T-helper 17 cell (primary cell): ENCODE results near the gene C10orf62. TPM values are rescaled to one million over a fixed set of nuclear protein-coding genes. Genes with fewer than 3 reads are reported as not detected.
A peak's percentile ranks its signal among the peaks of the same experiment; 100 is the strongest.
"Not testable (repeated sequence)": the region's sequence is repeated elsewhere in the genome, so short reads cannot be mapped to it uniquely, and the experiment has no call there.

ENCODE experiments used
- ATAC-seq: fragments of 150-1000 bp; cut with Tn5 transposase; 2 replicates; pipeline ENCODE4 v1.10.0; 2021; ENCODE audit warnings: mild to moderate bottlenecking, moderate library complexity
- DNase-seq, 3 donors: peaks; one replicate each; pipeline versions ENCODE4 v3.0.0 to v3.0.0-alpha.2; 2020 to 2021
- H3K9me3 ChIP-seq: one replicate; pipeline ENCODE4 v1.7.0; 2013; ENCODE audit warnings: low read length, mild to moderate bottlenecking; ENCODE audit not compliant: control insufficient read depth, poor library complexity, severe bottlenecking
- H3K27ac Mint-ChIP-seq: one replicate; pipeline ENCODE4 v1.8.0; 2022; ENCODE audit warnings: mild to moderate bottlenecking, moderate library complexity, mixed read lengths
- H3K27me3 Mint-ChIP-seq: one replicate; pipeline ENCODE4 v1.8.0; 2022; ENCODE audit warnings: mixed read lengths
- H3K36me3 Mint-ChIP-seq: one replicate; pipeline ENCODE4 v1.8.0; 2022; ENCODE audit warnings: low read depth, mixed read lengths
- H3K4me1 Mint-ChIP-seq: one replicate; pipeline ENCODE4 v1.8.0; 2022; ENCODE audit warnings: mild to moderate bottlenecking, mixed read lengths
- H3K4me3 Mint-ChIP-seq: one replicate; pipeline ENCODE4 v1.8.0; 2022; ENCODE audit warnings: mild to moderate bottlenecking, moderate library complexity, mixed read lengths
- total RNA-seq, 4 donors: library from RNA in 2 of 4; stranded (reverse) in 2 of 4; gene quantifications; one replicate each; pipeline ENCODE4 v1.2.3 and lab custom pipeline; 2022 to 2026

The C10orf62 gene
- total RNA-seq, 2 donors from 2014 or later = not detected

DNA sequence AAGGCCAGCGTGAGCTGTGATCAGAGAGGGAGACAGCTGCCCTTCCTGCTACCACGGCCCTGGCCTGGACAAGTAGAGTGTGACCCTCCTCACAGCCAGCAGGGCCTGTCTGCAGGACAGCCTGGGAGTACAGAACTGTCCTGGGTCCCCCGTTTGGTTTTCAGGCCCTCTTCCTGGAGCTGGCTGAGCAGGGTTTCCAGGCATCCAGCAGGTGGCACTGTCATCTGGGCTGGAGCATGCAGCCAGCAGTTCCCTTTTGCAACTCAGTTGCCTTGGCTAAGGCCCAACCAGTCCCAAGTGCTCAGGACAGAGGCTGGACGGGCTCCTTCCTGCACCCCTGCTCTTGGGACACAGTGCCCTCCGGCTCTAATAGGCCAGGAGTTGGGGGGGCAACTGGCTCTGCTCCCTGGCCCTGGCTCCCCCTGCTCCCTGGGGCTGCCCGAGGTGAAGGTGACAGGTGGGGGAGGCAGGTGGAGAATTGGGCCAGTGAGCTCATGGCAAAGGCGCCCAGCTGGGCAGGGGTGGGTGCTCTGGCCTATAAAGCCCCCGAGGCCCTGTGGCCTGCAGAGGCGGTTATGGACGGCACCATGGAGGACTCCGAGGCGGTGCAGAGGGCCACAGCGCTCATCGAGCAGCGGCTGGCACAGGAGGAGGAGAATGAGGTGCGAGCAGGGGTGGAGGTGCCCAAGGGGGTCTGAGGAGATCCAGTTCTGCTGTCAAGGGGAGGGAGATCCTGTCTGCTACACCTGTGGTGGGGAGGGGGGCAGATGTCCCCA, 17.1 kb upstream of the C10orf62 start, which contains the start of gene ANKRD2:
ANKRD2 (plus strand) TSS at position 566 of the 776 bp plus-strand sequence; CDS start at position 576, 10 bp downstream.
- Mint-ChIP-seq H3K27ac (no peak within 1 kb of the TSS), H3K27me3 (no peaks in the 10 kb centered on the region), H3K4me1 (no peaks in the 10 kb centered on the region), H3K36me3 (no peaks in the 10 kb centered on the region), H3K4me3 (no peak within 1 kb of the TSS)
- H3K9me3 ChIP-seq = no peaks in the 10 kb centered on the region
- DNase-seq (peak in 1 of 3 donors; percentile 34), ATAC-seq (peak; percentile 72)

DNA sequence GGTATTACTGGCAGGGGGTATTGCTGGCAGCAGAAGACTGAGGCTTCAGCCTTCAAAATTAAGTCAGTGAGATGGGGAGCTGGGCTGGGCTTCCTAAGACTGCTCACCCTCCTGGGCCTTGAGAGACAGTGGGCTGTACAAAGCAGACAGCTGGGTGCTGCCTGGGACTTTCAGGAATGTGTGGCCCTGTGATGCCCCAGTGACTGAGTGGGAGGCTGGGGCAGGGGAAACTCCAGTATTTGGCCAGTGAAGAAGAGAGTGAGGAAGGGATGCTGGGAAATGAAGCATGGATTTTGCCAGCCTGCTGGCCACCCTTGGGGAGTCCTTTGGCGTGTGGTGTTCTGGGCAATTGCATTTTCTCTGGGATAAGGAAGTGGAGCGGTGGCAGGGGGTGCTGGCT, 16.5 kb upstream of the C10orf62 start:
- no peaks in the 10 kb centered on the region for H3K4me1 Mint-ChIP-seq

DNA sequence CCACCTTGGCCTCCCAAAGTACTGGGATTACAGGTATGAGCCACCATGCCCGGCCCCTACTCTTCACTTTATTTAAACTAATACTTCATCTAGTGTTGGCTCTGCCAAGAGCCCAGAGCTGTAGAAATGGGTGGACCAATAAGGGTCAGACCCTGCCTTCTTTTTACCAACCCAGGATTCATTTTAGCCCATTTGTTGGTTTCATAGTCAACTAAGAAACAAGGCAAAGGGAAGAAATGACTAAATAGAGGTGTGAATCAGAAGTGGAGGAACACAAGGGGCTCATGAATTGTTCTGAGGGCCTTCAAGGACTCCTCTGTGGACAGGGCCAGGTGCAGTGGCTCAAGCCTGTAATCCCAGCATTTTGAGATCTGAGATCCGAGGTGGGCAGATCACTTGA, 15.8 kb upstream of the C10orf62 start:
- Mint-ChIP-seq H3K27me3 (no peaks in the 10 kb centered on the region), H3K4me3 (no peak overlapping the region), H3K27ac (no peak overlapping the region), H3K4me1 (no peaks in the 10 kb centered on the region), H3K36me3 (no peaks in the 10 kb centered on the region)
- ATAC-seq (no peak), DNase-seq (no peak)
- H3K9me3 ChIP-seq = no peaks in the 10 kb centered on the region

More for the DNA sequence above, 16.5 kb upstream of the C10orf62 start:
- DNase-seq (no peak), ATAC-seq (no peak)
- no peaks in the 10 kb centered on the region for H3K27me3 Mint-ChIP-seq
- H3K27ac Mint-ChIP-seq = no peak overlapping the region
- no peak overlapping the region for H3K4me3 Mint-ChIP-seq
- no peaks in the 10 kb centered on the region for H3K36me3 Mint-ChIP-seq
- H3K9me3 ChIP-seq = no peaks in the 10 kb centered on the region

DNA sequence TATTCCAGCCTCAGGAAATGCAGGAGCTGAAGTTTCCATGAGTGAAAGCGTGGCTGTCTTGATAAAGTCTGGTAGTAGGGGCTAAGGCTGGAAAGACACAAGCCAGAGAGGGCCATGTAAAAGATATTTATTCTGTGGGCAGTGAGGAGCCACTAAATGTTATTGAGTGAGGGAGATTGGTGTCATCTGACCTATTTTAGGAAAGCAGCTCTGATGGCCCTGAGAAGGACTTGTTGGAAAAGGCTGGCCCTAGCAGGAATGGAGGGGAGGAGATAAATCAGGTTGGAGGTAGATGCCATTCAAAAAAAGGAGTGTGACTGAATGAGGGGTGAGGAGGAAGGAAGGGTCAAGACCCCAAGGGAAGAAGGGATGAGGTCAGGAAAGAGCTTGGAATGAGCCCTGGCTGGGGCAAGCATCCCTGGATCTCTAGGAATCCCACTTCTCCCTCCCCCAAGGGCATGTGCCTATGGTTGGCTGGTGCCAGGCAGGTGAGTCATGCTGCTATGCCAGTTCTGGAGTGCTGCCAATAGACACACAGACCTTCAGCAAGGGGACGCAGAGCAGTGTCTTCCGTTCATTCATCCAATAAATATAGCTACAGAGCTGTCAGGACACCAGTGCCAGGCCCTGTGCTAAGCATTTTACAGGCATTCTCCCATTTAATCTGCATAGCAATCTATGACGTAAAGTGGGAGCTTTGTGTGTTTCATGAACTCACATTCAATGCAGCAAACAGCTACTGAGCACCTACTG, 15.0 kb upstream of the C10orf62 start:
- no peaks in the 10 kb centered on the region for H3K9me3 ChIP-seq
- ATAC-seq (no peak), DNase-seq (no peak)
- Mint-ChIP-seq H3K27ac (no peak overlapping the region), H3K4me3 (no peak overlapping the region), H3K4me1 (no peaks in the 10 kb centered on the region), H3K36me3 (no peaks in the 10 kb centered on the region), H3K27me3 (peaks cover under 1% of the 10 kb centered on the region)

DNA sequence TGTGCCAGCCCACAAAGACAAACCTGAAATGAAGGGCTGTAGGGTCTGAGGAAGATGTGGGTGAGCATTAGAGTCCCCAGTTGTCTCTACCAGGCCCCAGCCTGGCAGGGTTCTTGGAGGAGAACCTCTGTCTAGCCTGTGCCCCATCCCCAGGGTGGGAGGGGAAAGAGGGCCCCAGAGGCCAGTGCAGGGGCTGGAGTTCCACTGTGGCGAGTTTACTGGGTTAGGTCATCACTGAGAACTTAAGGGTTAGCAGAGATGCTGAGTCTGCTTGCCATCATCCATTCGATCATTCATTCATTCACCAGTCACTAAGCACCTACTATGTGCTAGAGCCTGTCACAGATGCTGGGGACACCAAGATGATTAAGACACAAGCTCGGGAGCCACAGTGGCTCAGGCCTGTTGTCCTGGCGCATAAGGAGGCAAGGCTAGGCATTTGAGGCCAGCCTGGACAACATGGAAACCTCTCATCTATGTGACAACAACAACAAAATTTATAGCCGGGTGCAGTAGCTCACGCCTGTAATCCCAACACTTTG, 14.3 kb upstream of the C10orf62 start:
- Mint-ChIP-seq H3K27ac (no peak overlapping the region), H3K4me1 (peaks cover 3% of the 10 kb centered on the region), H3K4me3 (no peak overlapping the region), H3K27me3 (peaks cover 6% of the 10 kb centered on the region), H3K36me3 (no peaks in the 10 kb centered on the region)
- H3K9me3 ChIP-seq = no peaks in the 10 kb centered on the region
- ATAC-seq (no peak), DNase-seq (no peak)

DNA sequence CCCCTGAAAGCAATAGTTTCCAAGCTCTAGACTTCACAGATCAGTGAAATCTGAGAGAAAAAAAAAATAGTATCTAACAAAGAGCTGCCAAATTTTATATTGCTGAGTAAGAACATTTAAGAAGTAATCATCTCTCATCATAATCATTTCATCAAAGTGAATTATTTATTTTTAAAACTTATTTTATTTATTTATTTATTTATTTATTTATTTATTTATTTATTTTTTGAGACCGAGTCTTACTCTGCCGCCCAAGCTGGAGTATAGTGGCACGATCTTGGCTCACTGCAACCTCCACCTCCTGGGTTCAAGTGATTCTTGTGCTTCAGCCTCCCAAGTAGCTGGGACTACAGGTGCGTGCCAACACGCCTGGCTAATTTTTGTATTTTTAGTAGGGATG, 13.0 kb upstream of the C10orf62 start:
- H3K4me1 Mint-ChIP-seq, ATAC-seq, H3K4me3 Mint-ChIP-seq, DNase-seq, H3K27me3 Mint-ChIP-seq, H3K36me3 Mint-ChIP-seq, H3K27ac Mint-ChIP-seq, H3K9me3 ChIP-seq: not testable (repeated sequence)

DNA sequence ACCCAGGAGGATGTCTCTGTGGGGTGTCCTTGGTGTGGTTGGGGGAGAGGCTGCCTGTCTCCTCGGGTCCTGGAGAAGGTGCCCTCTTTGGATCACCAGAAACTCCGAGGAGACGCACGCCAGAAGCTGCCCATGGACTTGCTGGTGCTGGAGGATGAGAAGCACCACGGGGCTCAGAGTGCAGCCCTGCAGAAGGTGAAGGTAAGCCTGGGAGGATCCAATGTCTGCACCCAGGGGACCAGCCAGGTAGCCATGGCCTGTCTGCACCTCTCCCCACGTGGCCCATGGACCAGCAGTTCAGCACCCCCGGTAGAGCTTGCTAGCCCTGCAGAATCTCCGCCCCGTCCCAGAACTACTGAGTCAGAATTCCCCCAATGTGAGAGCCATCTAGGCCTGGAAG, 11.8 kb upstream of the C10orf62 start:
- peaks cover 3% of the 10 kb centered on the region for H3K4me1 Mint-ChIP-seq
- no peak overlapping the region for H3K27ac Mint-ChIP-seq
- DNase-seq (no peak), ATAC-seq (no peak)
- H3K27me3 Mint-ChIP-seq = peaks cover 6% of the 10 kb centered on the region
- no peak overlapping the region for H3K4me3 Mint-ChIP-seq
- H3K9me3 ChIP-seq = no peaks in the 10 kb centered on the region
- H3K36me3 Mint-ChIP-seq = no peaks in the 10 kb centered on the region

DNA sequence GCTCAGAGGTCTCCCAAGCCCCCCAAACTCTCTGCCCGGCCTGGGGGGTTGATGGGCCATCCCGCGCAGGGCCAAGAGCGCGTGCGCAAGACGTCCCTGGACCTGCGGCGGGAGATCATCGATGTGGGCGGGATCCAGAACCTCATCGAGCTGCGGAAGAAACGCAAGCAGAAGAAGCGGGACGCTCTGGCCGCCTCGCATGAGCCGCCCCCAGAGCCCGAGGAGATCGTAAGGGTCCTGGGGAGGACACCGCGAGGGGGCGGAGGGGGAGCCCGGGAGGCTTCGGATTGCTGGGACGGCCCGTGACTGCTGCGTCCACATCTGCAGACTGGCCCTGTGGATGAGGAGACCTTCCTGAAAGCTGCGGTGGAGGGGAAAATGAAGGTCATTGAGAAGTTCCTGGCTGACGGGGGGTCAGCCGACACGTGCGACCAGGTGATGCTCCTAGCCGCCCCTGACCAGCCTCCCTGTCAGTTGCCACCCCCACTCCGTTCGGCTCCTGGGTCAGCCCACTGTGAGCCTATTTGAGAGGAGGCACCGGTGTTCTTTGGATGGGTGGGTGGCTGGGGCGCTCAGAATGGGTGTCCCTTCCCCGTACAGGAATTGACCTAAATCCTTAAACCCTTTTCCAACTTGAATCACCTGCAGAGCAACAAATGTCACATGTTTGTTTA, 11.2 kb upstream of the C10orf62 start:
- DNase-seq (no peak), ATAC-seq (no peak)
- Mint-ChIP-seq H3K27me3 (peaks cover 6% of the 10 kb centered on the region), H3K4me3 (no peak overlapping the region), H3K27ac (no peak overlapping the region), H3K36me3 (no peaks in the 10 kb centered on the region), H3K4me1 (peaks cover 3% of the 10 kb centered on the region)
- H3K9me3 ChIP-seq = no peaks in the 10 kb centered on the region

DNA sequence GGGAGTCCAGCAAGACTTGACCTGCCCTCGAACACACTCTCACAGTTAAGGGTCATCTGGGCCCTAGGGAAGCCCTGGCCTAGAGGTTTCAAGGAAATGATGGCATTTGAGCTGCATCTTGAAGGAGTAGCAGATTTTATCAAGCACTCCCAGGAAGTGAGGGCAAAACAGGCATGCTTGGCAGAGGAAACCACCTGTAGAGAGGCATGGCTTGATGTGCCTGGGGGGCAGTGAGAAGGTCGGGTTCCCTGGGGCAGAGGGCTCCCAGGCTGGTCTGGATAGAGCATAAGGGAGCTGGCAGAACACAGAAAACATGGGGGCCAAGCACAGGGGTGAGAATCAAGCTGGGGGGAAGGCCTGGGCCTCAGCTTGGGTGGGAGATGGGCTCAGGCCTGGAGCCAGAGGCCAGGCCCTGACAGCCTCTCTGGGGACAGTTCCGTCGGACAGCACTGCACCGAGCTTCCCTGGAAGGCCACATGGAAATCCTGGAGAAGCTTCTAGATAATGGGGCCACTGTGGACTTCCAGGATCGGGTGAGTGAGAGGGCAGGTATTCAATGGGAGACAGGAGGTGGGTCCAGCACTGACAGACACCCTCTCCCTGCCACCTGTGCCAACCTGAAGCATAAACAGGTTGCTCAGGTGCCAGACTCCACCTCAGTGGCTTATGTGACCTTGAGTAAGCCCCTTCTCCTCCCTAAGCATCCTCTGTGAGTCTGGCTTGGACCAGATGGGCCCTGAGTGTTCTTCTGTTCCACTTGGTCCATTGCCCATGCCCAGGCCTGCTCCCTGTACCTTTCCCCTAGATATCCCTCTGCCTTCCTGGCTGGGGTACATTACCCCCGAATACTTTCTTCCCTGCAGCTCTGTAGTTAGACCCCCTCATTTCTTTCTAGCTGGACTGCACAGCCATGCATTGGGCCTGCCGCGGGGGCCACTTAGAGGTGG, 8.8 kb upstream of the C10orf62 start:
- Mint-ChIP-seq H3K36me3 (no peaks in the 10 kb centered on the region), H3K4me3 (no peak overlapping the region), H3K27me3 (peaks cover 6% of the 10 kb centered on the region), H3K27ac (peak overlapping the region; percentile 67), H3K4me1 (peaks cover 3% of the 10 kb centered on the region)
- H3K9me3 ChIP-seq = no peaks in the 10 kb centered on the region
- DNase-seq (no peak), ATAC-seq (no peak)

DNA sequence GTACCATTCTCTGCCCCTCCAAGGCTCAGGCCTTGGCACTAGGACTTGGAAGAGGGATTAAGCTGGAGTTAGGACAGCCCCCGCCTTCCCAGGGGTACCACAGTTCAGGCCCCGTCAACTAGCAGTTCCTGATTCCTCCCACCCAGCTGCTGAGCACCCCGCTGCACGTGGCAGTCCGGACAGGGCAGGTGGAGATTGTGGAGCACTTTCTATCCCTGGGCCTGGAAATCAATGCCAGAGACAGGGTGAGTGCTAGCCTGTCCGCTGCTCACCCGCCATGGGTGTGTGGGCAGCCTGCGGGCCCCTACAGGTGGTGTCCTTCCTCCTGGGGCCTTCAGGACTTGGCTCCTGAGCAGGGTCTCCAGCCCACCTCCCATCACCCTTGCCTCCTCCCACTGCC, 7.4 kb upstream of the C10orf62 start:
- no peak for ATAC-seq
- Mint-ChIP-seq H3K36me3 (no peaks in the 10 kb centered on the region), H3K27me3 (peaks cover 6% of the 10 kb centered on the region)

DNA sequence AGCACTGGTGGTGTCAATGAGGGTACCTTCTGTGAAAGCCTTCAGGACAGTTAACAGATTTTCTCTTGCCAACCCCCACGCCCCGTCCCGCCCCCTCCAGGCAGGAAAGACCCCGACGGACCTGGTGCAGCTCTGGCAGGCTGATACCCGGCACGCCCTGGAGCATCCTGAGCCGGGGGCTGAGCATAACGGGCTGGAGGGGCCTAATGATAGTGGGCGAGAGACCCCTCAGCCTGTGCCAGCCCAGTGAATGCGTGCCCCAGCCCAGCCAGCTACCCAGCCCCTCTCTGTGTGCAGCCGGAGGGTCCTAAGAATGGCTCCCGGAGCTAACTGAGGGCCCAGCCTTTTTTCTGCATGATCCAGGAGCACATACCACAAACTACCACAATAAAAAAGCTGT, 6.0 kb upstream of the C10orf62 start:
- H3K9me3 ChIP-seq = no peaks in the 10 kb centered on the region
- ATAC-seq (no peak), DNase-seq (no peak)
- Mint-ChIP-seq H3K36me3 (no peaks in the 10 kb centered on the region), H3K27ac (no peak overlapping the region), H3K4me1 (peaks cover 3% of the 10 kb centered on the region), H3K27me3 (peaks cover 6% of the 10 kb centered on the region), H3K4me3 (no peak overlapping the region)

More for the DNA sequence above, 7.4 kb upstream of the C10orf62 start:
- H3K27ac Mint-ChIP-seq = no peak overlapping the region
- no peak overlapping the region for H3K4me3 Mint-ChIP-seq
- DNase-seq = no peak
- H3K4me1 Mint-ChIP-seq = peaks cover 3% of the 10 kb centered on the region
- no peaks in the 10 kb centered on the region for H3K9me3 ChIP-seq

DNA sequence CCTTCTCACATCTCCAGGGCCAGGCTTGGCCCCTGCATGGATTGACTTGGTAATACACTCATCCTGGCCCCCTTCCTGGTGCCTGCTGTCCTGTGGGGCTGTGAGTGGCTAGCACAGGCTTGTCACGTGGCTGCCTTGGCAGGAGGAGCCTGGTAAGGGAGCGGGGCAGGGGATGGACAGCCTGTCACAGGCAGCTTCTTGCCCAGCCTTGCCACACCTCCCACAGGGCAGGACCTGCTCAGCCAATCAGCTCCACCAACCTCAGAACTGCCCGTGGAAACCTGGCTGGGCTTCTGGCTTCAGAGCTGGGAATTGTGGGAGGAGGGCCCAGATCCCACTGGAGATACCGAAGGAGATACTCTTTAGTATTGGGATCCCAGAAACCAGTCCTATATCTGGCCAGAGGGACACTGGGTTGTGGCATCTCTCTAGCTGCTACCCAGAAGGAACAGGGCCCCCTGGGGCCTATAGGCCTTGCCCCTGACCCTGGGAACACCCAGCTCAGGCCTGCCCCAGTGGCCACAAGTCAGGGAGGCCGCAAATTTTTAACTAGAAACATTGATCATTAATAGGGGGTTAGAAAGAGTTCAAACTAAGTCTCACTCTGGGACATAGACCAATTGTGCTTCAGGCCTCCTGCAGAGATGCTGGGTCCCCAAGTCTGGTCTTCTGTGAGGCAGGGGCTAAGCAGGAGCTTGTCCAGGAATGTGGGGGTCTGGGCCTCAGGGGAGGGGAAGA, 5.3 kb upstream of the C10orf62 start, which contains the start of gene HOGA1:
HOGA1 (plus strand) TSS at position 330 of the 738 bp plus-strand sequence; CDS start at position 645, 315 bp downstream.
- H3K27ac Mint-ChIP-seq = no peak within 1 kb of the TSS
- no peaks in the 10 kb centered on the region for H3K9me3 ChIP-seq
- no peaks in the 10 kb centered on the region for H3K36me3 Mint-ChIP-seq
- ATAC-seq = no peak
- peaks cover 3% of the 10 kb centered on the region for H3K4me1 Mint-ChIP-seq
- peaks cover 6% of the 10 kb centered on the region for H3K27me3 Mint-ChIP-seq
- H3K4me3 Mint-ChIP-seq = no peak within 1 kb of the TSS
- DNase-seq = no peak
